Measurements from ENCODE around the gene KCNF1.

- TF ChIP-seq YY1 (IDR thresholded peaks at IDR 0.05; ENCODE audit: insufficient read depth, insufficient read length) (no peak), SUZ12 (IDR thresholded peaks at IDR 0.05; ENCODE audit: extremely low read depth, insufficient read depth, insufficient read length) (no peak)
Observed at GRCh38 chr2:10922307-10923007, 10.7 kb downstream of the KCNF1 start.
